BLaER1 treated with 17β-estradiol and CSF1 and Interleukin-3, amounts not matched to agents 10 nM and 100 nM (cell line): Measurements from ENCODE around the gene ASTN1.

ENCODE experiments used
- H3K27ac ChIP-seq, 11 experiments: shearing (Covaris generic); formaldehyde crosslinking; 2 replicates each; pipeline ENCODE4 v1.8.1; 2022
- H3K27me3 ChIP-seq, 11 experiments: shearing (Covaris generic); formaldehyde crosslinking; 2 replicates each; pipeline ENCODE4 v1.8.1; 2022
- H3K36me3 ChIP-seq, 11 experiments: shearing (Covaris generic); formaldehyde crosslinking; 2 replicates each; pipeline ENCODE4 v1.8.1; 2022
- H3K4me1 ChIP-seq, 10 experiments: shearing (Covaris generic); formaldehyde crosslinking; 2 replicates each; pipeline ENCODE4 v1.8.1; 2022
- H3K4me2 ChIP-seq, 11 experiments: shearing (Covaris generic); formaldehyde crosslinking; 2 replicates each; pipeline ENCODE4 v1.8.1; 2022
- H3K4me3 ChIP-seq, 10 experiments: shearing (Covaris generic); formaldehyde crosslinking; 2 replicates each; pipeline ENCODE4 v1.8.1; 2022
- H3K9ac ChIP-seq, 11 experiments: shearing (Covaris generic); formaldehyde crosslinking; 2 replicates each; pipeline ENCODE4 v1.8.1; 2022
- H3K9me3 ChIP-seq, 11 experiments: shearing (Covaris generic); formaldehyde crosslinking; replicated peaks in 1 of 11; 2 replicates each; pipeline ENCODE4 v1.8.1; 2022
- H4K20me1 ChIP-seq, 11 experiments: shearing (Covaris generic); formaldehyde crosslinking; 2 replicates each; pipeline ENCODE4 v1.8.1; 2022
- Cebpa-rat ChIP-seq, 11 experiments: shearing (Covaris generic); IDR thresholded peaks; 2 replicates each; pipeline ENCODE4 v1.8.1; 2022

ASTN1 gene

GRCh38 chr1:176858433-176858916 lies 306.0 kb downstream of the ASTN1 start:
- Histone ChIP-seq H3K4me3 (no peak overlapping the region), H3K4me2 (no peak overlapping the region), H3K9ac (no peak overlapping the region), H3K36me3 (no peaks in the 10 kb centered on the region), H3K27me3 (no peaks in the 10 kb centered on the region), H3K27ac (no peak overlapping the region), H3K9me3 (no peaks in the 10 kb centered on the region), H3K4me1 (no peaks in the 10 kb centered on the region), H4K20me1 (no peaks in the 10 kb centered on the region)
- TF ChIP-seq Cebpa-rat (IDR thresholded peaks at IDR 0.05), result no peak

- H4K20me1 ChIP-seq, result no peaks in the 10 kb centered on the region
- H3K9ac ChIP-seq, result no peak overlapping the region
- H3K9me3 ChIP-seq, result no peaks in the 10 kb centered on the region
- H3K4me1 ChIP-seq, result no peaks in the 10 kb centered on the region
- H3K4me3 ChIP-seq, result no peak overlapping the region
- H3K4me2 ChIP-seq, result no peak overlapping the region
- no peak overlapping the region for H3K27ac ChIP-seq
- no peaks in the 10 kb centered on the region for H3K27me3 ChIP-seq
- no peaks in the 10 kb centered on the region for H3K36me3 ChIP-seq
- no peak for TF ChIP-seq Cebpa-rat (IDR thresholded peaks at IDR 0.05)
These were observed 306.9 kb downstream of the ASTN1 start for GRCh38 chr1:176857632-176858031.

GRCh38 chr1:176854758-176855745 lies 309.5 kb downstream of the ASTN1 start:
- H4K20me1 ChIP-seq, result no peaks in the 10 kb centered on the region
- H3K9me3 ChIP-seq, result no peaks in the 10 kb centered on the region

GRCh38 chr1:176854121-176854520 lies 310.4 kb downstream of the ASTN1 start:
- TF ChIP-seq Cebpa-rat (IDR thresholded peaks at IDR 0.05), result no peak
- H3K36me3 ChIP-seq, result no peaks in the 10 kb centered on the region
- H3K27me3 ChIP-seq, result no peaks in the 10 kb centered on the region
- no peaks in the 10 kb centered on the region for H4K20me1 ChIP-seq
- H3K4me3 ChIP-seq, result no peak overlapping the region
- no peaks in the 10 kb centered on the region for H3K9me3 ChIP-seq
- no peaks in the 10 kb centered on the region for H3K4me1 ChIP-seq
- no peak overlapping the region for H3K9ac ChIP-seq
- no peak overlapping the region for H3K4me2 ChIP-seq
- H3K27ac ChIP-seq, result no peak overlapping the region

More at GRCh38 chr1:176854758-176855745, 309.5 kb downstream of the ASTN1 start:
- no peaks in the 10 kb centered on the region for H3K27me3 ChIP-seq
- H3K36me3 ChIP-seq, result no peaks in the 10 kb centered on the region
- no peak overlapping the region for H3K4me3 ChIP-seq
- H3K4me2 ChIP-seq, result no peak overlapping the region
- no peak overlapping the region for H3K27ac ChIP-seq
- no peak for TF ChIP-seq Cebpa-rat (IDR thresholded peaks at IDR 0.05)
- H3K4me1 ChIP-seq, result no peaks in the 10 kb centered on the region
- no peak overlapping the region for H3K9ac ChIP-seq

- H3K36me3 ChIP-seq, result no peaks in the 10 kb centered on the region
- TF ChIP-seq Cebpa-rat (IDR thresholded peaks at IDR 0.05), result no peak
- no peaks in the 10 kb centered on the region for H3K4me1 ChIP-seq
- H3K4me3 ChIP-seq, result no peak overlapping the region
- no peaks in the 10 kb centered on the region for H3K9me3 ChIP-seq
- H3K4me2 ChIP-seq, result no peak overlapping the region
- H4K20me1 ChIP-seq, result no peaks in the 10 kb centered on the region
- H3K9ac ChIP-seq, result no peak overlapping the region
- H3K27ac ChIP-seq, result no peak overlapping the region
- H3K27me3 ChIP-seq, result no peaks in the 10 kb centered on the region
These were observed 311.0 kb downstream of the ASTN1 start for GRCh38 chr1:176853503-176853902.

- Histone ChIP-seq H3K9ac (no peak overlapping the region), H4K20me1 (no peaks in the 10 kb centered on the region), H3K27ac (no peak overlapping the region), H3K27me3 (no peaks in the 10 kb centered on the region), H3K4me2 (no peak overlapping the region), H3K36me3 (no peaks in the 10 kb centered on the region), H3K4me3 (no peak overlapping the region), H3K4me1 (no peaks in the 10 kb centered on the region), H3K9me3 (no peaks in the 10 kb centered on the region)
- TF ChIP-seq Cebpa-rat (IDR thresholded peaks at IDR 0.05), result no peak
These were observed 312.4 kb downstream of the ASTN1 start for GRCh38 chr1:176852124-176852523.

- Histone ChIP-seq H3K4me3 (no peak overlapping the region), H3K27me3 (no peaks in the 10 kb centered on the region), H3K4me2 (no peak overlapping the region), H3K4me1 (no peaks in the 10 kb centered on the region), H3K27ac (no peak overlapping the region), H4K20me1 (no peaks in the 10 kb centered on the region), H3K36me3 (no peaks in the 10 kb centered on the region), H3K9ac (no peak overlapping the region), H3K9me3 (no peaks in the 10 kb centered on the region)
- no peak for TF ChIP-seq Cebpa-rat (IDR thresholded peaks at IDR 0.05)
These were observed 313.6 kb downstream of the ASTN1 start for GRCh38 chr1:176850871-176851270.

GRCh38 chr1:176849281-176849680 lies 315.2 kb downstream of the ASTN1 start:
- H3K27ac ChIP-seq, result no peak overlapping the region
- no peaks in the 10 kb centered on the region for H3K36me3 ChIP-seq
- H3K9ac ChIP-seq, result no peak overlapping the region
- no peaks in the 10 kb centered on the region for H4K20me1 ChIP-seq
- TF ChIP-seq Cebpa-rat (IDR thresholded peaks at IDR 0.05), result no peak
- no peaks in the 10 kb centered on the region for H3K27me3 ChIP-seq
- no peak overlapping the region for H3K4me3 ChIP-seq
- H3K4me2 ChIP-seq, result no peak overlapping the region
- no peaks in the 10 kb centered on the region for H3K9me3 ChIP-seq
- H3K4me1 ChIP-seq, result peaks cover 0 to 7% (median 2%) of the 10 kb centered on the region in 10 experiments; a peak in 6 of 20 replicates

- Histone ChIP-seq H3K4me2 (no peak overlapping the region), H3K4me3 (no peak overlapping the region), H3K9me3 (no peaks in the 10 kb centered on the region), H3K27me3 (no peaks in the 10 kb centered on the region), H3K27ac (no peak overlapping the region), H4K20me1 (no peaks in the 10 kb centered on the region), H3K4me1 (peaks cover 0 to 7% (median 2%) of the 10 kb centered on the region in 10 experiments; a peak in 6 of 20 replicates), H3K36me3 (no peaks in the 10 kb centered on the region), H3K9ac (no peak overlapping the region)
- no peak for TF ChIP-seq Cebpa-rat (IDR thresholded peaks at IDR 0.05)
These were observed 317.5 kb downstream of the ASTN1 start for GRCh38 chr1:176847052-176847451.
